ENCODE measurements around the gene KLHL10. TPM values are rescaled to one million over a fixed set of nuclear protein-coding genes. Genes with fewer than 3 reads are reported as not detected.

Gene KLHL10
- total RNA-seq, 4 donors from 2014 or later = 0.31 TPM; not detected in 3

DNA sequence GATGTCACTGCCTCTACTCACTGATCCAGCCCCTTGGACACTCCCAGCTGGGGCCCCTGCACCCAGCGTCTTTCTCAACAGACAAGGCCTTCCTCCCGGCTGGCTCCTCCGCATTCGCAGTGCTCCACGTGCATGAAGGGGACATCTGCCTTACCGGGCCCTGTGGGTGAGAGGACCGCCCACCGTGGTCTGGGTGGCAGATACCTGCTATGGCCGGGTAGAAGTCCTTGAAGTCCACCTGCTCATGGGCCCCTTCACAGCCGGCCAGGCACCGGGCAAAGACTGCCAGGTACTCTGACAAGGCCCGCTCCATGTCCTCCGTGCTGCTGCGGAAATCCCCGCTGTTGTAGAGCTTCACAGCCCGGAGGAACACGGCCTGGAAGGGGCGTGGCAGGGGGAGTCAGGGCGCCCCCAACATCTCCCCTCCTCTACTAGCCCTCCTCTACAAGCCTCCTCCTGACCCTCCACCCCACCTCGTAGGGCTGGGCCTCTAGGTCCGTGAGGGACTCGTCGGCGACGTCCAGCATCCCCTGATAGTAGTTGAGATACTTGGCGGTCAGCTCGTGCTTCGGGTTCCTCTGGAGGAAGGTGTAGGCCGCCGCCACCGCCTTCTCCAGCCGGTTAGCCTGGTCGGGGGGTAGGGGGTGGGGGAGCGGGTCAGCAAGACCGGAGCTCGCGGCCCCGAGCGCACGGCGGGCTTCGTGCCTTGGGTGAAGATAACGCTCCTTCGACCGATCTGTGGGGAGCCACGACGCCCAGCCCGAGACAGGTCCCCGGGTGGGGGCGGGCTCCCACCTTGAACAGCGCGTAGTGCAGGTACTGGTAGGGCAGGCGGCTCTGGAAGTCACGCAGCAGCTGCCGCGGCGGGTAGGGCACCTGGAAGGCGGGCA, 26.7 kb upstream of the KLHL10 start:
- DNase-seq (no peak), ATAC-seq (peak; percentile 3 to 15)
- Histone ChIP-seq H3K9me3 (no peaks in the 10 kb centered on the region), H3K4me3 (peak overlapping the region; percentile 56 to 88 (median 72)), H3K27me3 (no peaks in the 10 kb centered on the region), H3K36me3 (no peaks in the 10 kb centered on the region), H3K4me1 (peaks cover 4 to 8% of the 10 kb centered on the region in 2 donors), H3K27ac (peak overlapping the region in 2 of 4 donors; percentile 58 to 59)
- intact Hi-C loops (cut with DNase I; ENCODE audit: low total_unique reads) (loop anchor here (2.0 kb wide), 2 partner anchors 34 to 54 kb away; partner anchors contain the start of gene KLHL11), in situ Hi-C loops (cut with MboI; ENCODE audit: low sequenced_read_pairs in 4 of 4) (no loop called here)
- TF ChIP-seq, protein P1, sequence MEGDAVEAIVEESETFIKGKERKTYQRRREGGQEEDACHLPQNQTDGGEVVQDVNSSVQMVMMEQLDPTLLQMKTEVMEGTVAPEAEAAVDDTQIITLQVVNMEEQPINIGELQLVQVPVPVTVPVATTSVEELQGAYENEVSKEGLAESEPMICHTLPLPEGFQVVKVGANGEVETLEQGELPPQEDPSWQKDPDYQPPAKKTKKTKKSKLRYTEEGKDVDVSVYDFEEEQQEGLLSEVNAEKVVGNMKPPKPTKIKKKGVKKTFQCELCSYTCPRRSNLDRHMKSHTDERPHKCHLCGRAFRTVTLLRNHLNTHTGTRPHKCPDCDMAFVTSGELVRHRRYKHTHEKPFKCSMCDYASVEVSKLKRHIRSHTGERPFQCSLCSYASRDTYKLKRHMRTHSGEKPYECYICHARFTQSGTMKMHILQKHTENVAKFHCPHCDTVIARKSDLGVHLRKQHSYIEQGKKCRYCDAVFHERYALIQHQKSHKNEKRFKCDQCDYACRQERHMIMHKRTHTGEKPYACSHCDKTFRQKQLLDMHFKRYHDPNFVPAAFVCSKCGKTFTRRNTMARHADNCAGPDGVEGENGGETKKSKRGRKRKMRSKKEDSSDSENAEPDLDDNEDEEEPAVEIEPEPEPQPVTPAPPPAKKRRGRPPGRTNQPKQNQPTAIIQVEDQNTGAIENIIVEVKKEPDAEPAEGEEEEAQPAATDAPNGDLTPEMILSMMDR (IDR thresholded peaks at IDR 0.05 in 4 of 5, conservative IDR thresholded peaks at IDR 0.05 in 1 of 5) = no peak
- no peak for TF ChIP-seq POLR2A (IDR thresholded peaks at IDR 0.05)

DNA sequence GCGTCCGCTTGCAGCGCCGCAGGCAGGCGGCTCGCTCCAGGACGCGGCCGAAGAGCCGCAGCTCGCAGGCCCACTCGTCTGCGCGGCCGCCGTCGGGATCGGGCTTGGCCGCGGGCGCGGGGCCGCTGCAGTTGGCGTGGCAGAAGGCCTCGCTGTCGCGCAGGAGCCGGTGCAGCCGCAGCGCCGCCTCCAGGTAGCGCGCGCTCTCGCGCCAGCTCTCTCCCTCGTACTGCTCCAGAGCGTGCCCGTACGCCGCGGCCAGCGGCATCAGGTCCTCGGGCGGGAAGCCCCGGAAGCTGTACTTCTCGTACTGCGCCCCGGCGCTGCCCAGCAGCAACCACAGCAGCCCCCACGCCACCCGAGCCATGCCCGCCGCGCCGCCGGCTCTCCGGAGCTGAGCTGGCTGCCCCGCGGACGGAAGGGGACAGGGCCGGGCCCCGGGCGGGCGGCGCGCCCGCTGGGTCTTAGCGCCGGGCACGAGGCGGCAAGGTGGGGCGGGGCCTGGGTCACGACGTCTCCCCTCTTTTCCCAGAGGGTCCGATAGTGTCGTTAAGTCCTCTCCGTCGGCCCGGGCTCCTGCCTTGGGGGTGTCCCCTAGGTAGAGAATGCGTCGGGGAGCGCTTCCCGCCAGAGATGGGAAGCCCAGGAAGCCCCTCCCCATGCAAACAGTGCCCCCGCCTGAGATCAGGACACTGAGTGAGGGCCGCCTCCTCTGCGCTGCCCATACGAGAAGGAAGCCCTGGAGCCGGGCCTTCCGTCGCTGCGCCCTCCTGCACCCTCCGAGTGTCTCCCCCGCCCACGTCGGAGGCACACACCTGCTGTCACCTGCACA, 25.9 kb upstream of the KLHL10 start, which contains the start of gene P3H4:
Gene P3H4, minus strand, starts transcription at position 401 of the 832 bp plus-strand sequence. Its CDS starts 34 bp downstream, at position 367.
- in situ Hi-C loops (cut with MboI; ENCODE audit: low sequenced_read_pairs in 4 of 4) (no loop called here), intact Hi-C loops (cut with DNase I; ENCODE audit: low total_unique reads) (loop anchor here (2.0 kb wide), 2 partner anchors 35 to 53 kb away; partner anchors contain the start of gene KLHL11)
- peaks cover 4 to 8% of the 10 kb centered on the region in 2 donors for H3K4me1 ChIP-seq
- peak within 1 kb of the TSS; percentile 56 to 88 (median 72) for H3K4me3 ChIP-seq
- H3K27me3 ChIP-seq = no peaks in the 10 kb centered on the region
- H3K9me3 ChIP-seq = no peaks in the 10 kb centered on the region
- TF ChIP-seq POLR2A (IDR thresholded peaks at IDR 0.05) = no peak
- TF ChIP-seq, protein P1 (IDR thresholded peaks at IDR 0.05 in 4 of 5, conservative IDR thresholded peaks at IDR 0.05 in 1 of 5) = peak; percentile 35 to 80 (median 68)
- peak within 1 kb of the TSS; percentile 51 to 63 (median 58) for H3K27ac ChIP-seq
- no peaks in the 10 kb centered on the region for H3K36me3 ChIP-seq
- peak; percentile 79 to 89 for ATAC-seq
- DNase-seq = peak; percentile 42 to 66

DNA sequence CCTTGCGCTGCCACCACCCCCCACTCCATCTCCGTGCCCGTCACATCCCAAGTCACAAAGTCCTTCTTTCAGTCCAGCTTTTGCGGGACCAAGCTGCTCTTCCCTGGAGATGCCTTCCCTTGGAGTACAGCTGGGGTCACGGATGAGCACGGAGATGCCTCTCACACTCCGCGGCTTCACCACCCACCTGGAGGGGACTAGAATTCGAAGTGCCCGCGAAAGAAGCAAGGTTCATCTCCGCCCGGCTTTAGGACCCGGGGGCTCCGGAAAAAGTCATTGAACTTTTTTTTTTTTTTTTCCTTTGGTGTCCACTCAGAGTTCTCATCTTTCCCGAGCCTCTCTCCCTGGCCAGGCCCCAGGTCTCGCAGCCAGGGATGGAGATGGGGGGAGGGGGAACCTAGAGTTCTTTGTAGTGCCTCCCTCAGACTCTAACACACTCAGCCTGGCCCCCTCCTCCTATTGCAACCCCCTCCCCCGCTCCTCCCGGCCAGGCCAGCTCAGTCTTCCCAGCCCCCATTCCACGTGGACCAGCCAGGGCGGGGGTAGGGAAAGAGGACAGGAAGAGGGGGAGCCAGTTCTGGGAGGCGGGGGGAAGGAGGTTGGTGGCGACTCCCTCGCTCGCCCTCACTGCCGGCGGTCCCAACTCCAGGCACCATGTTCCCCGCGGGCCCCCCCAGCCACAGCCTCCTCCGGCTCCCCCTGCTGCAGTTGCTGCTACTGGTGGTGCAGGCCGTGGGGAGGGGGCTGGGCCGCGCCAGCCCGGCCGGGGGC, 25.1 kb upstream of the KLHL10 start, which contains the start of gene FKBP10:
Gene FKBP10, plus strand, starts transcription at position 624 of the 771 bp plus-strand sequence. Its CDS starts 31 bp downstream, at position 655.
- no peaks in the 10 kb centered on the region for H3K36me3 ChIP-seq
- intact Hi-C loops (cut with DNase I; ENCODE audit: low total_unique reads) (no loop called here), in situ Hi-C loops (cut with MboI; ENCODE audit: low sequenced_read_pairs in 4 of 4) (no loop called here)
- DNase-seq (peak; percentile 26 to 39), ATAC-seq (peak; percentile 56 to 57)
- H3K4me3 ChIP-seq = peak within 1 kb of the TSS; percentile 56 to 88 (median 72)
- TF ChIP-seq, protein P1 (IDR thresholded peaks at IDR 0.05 in 4 of 5, conservative IDR thresholded peaks at IDR 0.05 in 1 of 5) = no peak
- no peak for TF ChIP-seq POLR2A (IDR thresholded peaks at IDR 0.05)
- H3K4me1 ChIP-seq = peaks cover 4 to 8% of the 10 kb centered on the region in 2 donors
- no peaks in the 10 kb centered on the region for H3K27me3 ChIP-seq
- H3K27ac ChIP-seq = peak within 1 kb of the TSS; percentile 51 to 63 (median 58)
- H3K9me3 ChIP-seq = no peaks in the 10 kb centered on the region

DNA sequence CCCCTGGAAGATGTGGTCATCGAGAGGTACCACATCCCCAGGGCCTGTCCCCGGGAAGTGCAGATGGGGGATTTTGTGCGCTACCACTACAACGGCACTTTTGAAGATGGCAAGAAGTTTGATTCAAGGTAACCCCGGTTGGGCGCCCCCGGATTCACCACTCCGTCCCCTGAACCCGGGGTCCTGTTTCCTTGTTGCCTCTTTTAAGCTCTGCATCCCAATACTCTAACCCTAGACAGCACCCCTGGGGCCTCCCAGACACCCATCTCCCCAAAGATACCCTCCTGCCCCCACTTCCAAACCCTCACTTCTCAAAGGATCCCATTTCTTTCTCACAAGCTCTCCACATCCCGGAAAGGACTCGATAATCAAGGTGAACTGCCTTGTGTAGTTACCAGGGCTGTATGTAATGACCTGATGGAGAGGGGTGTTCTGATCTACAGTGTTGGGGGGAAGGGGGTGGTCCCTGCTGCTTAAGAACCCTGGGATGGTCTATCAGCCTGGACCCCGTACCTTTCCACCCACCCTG, 24.4 kb upstream of the KLHL10 start:
- H3K4me1 ChIP-seq = peaks cover 4 to 8% of the 10 kb centered on the region in 2 donors
- no peak for TF ChIP-seq POLR2A (IDR thresholded peaks at IDR 0.05)
- TF ChIP-seq, protein P1 (IDR thresholded peaks at IDR 0.05 in 4 of 5, conservative IDR thresholded peaks at IDR 0.05 in 1 of 5) = no peak
- H3K9me3 ChIP-seq = no peaks in the 10 kb centered on the region
- H3K27ac ChIP-seq = peak overlapping the region; percentile 42 to 59 (median 48)
- in situ Hi-C loops (cut with MboI; ENCODE audit: low sequenced_read_pairs in 4 of 4) = no loop called here
- H3K4me3 ChIP-seq = peak overlapping the region; percentile 56 to 88 (median 72)
- no peak for ATAC-seq
- H3K27me3 ChIP-seq = no peaks in the 10 kb centered on the region
- intact Hi-C loops (cut with DNase I; ENCODE audit: low total_unique reads) = no loop called here
- no peaks in the 10 kb centered on the region for H3K36me3 ChIP-seq
- DNase-seq = no peak
